GM23338 (cell line): ENCODE data around the gene SLC4A4.

ENCODE experiments used
- CREB1 ChIP-seq: fragments of 250-450 bp; sonication (Bioruptor Pico); IDR thresholded peaks from 2 replicates; pipeline ENCODE4 v1.5.0; 2020; ENCODE audit warnings: low read depth, mild to moderate bottlenecking, moderate library complexity
- CTCF ChIP-seq, 2 experiments: fragments of 200-600 bp in 1 of 2; sonication (generic) in 1 of 2; conservative IDR thresholded peaks; 2 replicates each; pipeline versions ENCODE4 v1.5.1 to v1.6.1; 2016 to 2017; ENCODE audit warnings: antibody characterized with exemption in 2 of 2, low read depth in 2 of 2, mild to moderate bottlenecking in 2 of 2, moderate library complexity in 1 of 2
- ETS1 ChIP-seq: IDR thresholded peaks from 2 replicates; pipeline ENCODE4 v1.6.1; 2016; ENCODE audit warnings: antibody characterized with exemption
- EZH2 ChIP-seq: fragments of 200-600 bp; sonication (generic); IDR thresholded peaks from one replicate; pipeline ENCODE4 v1.8.0; 2017; ENCODE audit warnings: antibody characterized with exemption, mild to moderate bottlenecking, low read depth; ENCODE audit not compliant: unreplicated experiment
- EZH2phosphoT487 ChIP-seq: fragments of 200-600 bp; sonication (generic); IDR thresholded peaks from one replicate; pipeline ENCODE4 v1.8.1; 2018; ENCODE audit warnings: antibody characterized with exemption; ENCODE audit not compliant: unreplicated experiment
- POLR2AphosphoS5 ChIP-seq: IDR thresholded peaks from 2 replicates; pipeline ENCODE4 v1.6.1; 2016; ENCODE audit warnings: antibody characterized with exemption, low read depth
- REST ChIP-seq: IDR thresholded peaks from one replicate; pipeline ENCODE4 v1.6.1; 2018; ENCODE audit warnings: antibody characterized with exemption; ENCODE audit not compliant: unreplicated experiment
- ZNF331 ChIP-seq: fragments of 250-450 bp; sonication (Bioruptor Pico); IDR thresholded peaks from 2 replicates; pipeline ENCODE4 v1.5.0; 2020; ENCODE audit warnings: low read depth, mild to moderate bottlenecking, moderate library complexity
- ZNF462 ChIP-seq: fragments of 250-450 bp; sonication (Bioruptor Pico); IDR thresholded peaks from 2 replicates; pipeline ENCODE4 v1.5.0; 2020; ENCODE audit warnings: mild to moderate bottlenecking, moderate library complexity

- TF ChIP-seq ZNF462 (CRISPR knock-in tag) (no peak), CTCF (conservative IDR thresholded peaks at IDR 0.05; ENCODE audit: low read depth in 2 of 2) (peak; percentile 23 to 48), REST (no peak), EZH2 (no peak), EZH2phosphoT487 (no peak), POLR2AphosphoS5 (no peak), CREB1 (CRISPR knock-in tag) (no peak), ETS1 (no peak), ZNF331 (CRISPR knock-in tag) (no peak)
Observed at GRCh38 chr4:71540749-71541269, 202.0 kb downstream of the SLC4A4 start.
